ENCODE measurements around the gene OCA2.
A peak's percentile ranks its signal among the peaks of the same experiment; 100 is the strongest.

OCA2 gene

GRCh38 chr15:28103831-28104230 lies 4.7 kb upstream of the OCA2 start:
- no peak for DNase-seq

- DNase-seq = no peak
These were observed 2.9 kb upstream of the OCA2 start for GRCh38 chr15:28101983-28102441.

GRCh38 chr15:28101201-28101600 lies 2.1 kb upstream of the OCA2 start:
- no peak for DNase-seq

GRCh38 chr15:28100516-28101195 lies 1.5 kb upstream of the OCA2 start:
- DNase-seq = no peak

- DNase-seq = no peak
These were observed 533 bp upstream of the OCA2 start for GRCh38 chr15:28099555-28100140.

- DNase-seq = no peak
These were observed 752 bp downstream of the OCA2 start for GRCh38 chr15:28098360-28098765.

- no peak for DNase-seq
These were observed 1.3 kb downstream of the OCA2 start for GRCh38 chr15:28097656-28098359.

- DNase-seq = no peak
These were observed 2.3 kb downstream of the OCA2 start for GRCh38 chr15:28096670-28097431.

GRCh38 chr15:28096411-28096669 lies 2.8 kb downstream of the OCA2 start:
- DNase-seq = no peak

- no peak for DNase-seq
These were observed 4.2 kb downstream of the OCA2 start for GRCh38 chr15:28094732-28095521.

GRCh38 chr15:28093752-28094535 lies 5.2 kb downstream of the OCA2 start:
- DNase-seq = no peak

GRCh38 chr15:28091313-28091712 lies 7.8 kb downstream of the OCA2 start:
- no peak for DNase-seq

GRCh38 chr15:28086175-28086703 lies 12.9 kb downstream of the OCA2 start:
- DNase-seq = peak; percentile 48 to 72

- no peak for DNase-seq
These were observed 13.5 kb downstream of the OCA2 start for GRCh38 chr15:28085489-28086174.

GRCh38 chr15:28084547-28084946 lies 14.6 kb downstream of the OCA2 start:
- no peak for DNase-seq

GRCh38 chr15:28082891-28083684 lies 16.0 kb downstream of the OCA2 start:
- DNase-seq = no peak

- DNase-seq = no peak
These were observed 17.5 kb downstream of the OCA2 start for GRCh38 chr15:28081594-28081993.

- no peak for DNase-seq
These were observed 18.7 kb downstream of the OCA2 start for GRCh38 chr15:28080386-28080785.

GRCh38 chr15:28079313-28079969 lies 19.7 kb downstream of the OCA2 start:
- DNase-seq = no peak
